Vagina (tissue), 2 donors: ENCODE measurements around the gene TMEM130.

Source experiments
- POLR2A ChIP-seq, 2 donors: fragments of 450-650 bp; IDR thresholded peaks; one replicate each; pipeline ENCODE4 v1.6.1; 2017; ENCODE audit warnings: antibody characterized with exemption in 2 of 2, mild to moderate bottlenecking in 2 of 2, moderate library complexity in 2 of 2
- TF ChIP-seq, protein P1 (sequence below), 3 experiments: fragments of 450-650 bp in 2 of 3; fragments of 200-600 bp in 1 of 3; sonication (generic) in 1 of 3; IDR thresholded peaks; one replicate each; pipeline ENCODE4 v1.5.1; 2017 to 2019; ENCODE audit warnings: antibody characterized with exemption in 3 of 3, mild to moderate bottlenecking in 2 of 3, moderate library complexity in 2 of 3

DNA sequence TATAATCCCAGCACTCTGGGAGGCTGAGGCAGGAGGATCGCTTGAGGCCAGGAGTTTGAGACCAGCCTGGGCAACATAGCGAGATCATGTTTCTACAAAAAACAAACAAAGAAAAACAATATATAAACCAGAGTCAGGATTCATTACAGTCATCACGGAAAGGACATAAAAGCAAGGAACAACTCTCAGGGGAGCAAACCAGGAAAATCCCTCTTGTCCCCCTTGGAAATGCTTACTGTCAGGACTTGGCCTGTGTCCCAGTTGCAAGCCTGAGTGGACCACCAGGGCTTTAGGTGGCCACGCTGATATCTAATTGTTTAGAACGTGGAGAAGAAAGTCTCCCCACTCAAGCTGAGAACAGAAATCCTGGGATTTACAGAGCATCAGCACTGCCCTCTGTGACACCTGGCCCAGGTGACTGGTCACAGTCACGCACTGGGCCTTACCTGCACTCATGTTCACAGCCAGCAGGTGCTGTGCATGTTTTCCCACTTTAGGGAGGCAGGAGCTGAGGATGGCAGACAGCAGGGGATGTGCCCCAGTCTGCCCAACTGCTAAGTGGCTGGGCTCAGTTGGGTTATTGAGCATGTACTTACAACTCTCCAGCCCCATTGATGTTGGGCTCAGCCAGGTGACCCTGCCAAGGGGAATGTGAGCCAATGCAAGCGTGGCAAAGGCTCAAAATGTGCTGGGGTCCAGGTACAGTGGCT, 60.9 kb downstream of the TMEM130 start:
- TF ChIP-seq, protein P1, sequence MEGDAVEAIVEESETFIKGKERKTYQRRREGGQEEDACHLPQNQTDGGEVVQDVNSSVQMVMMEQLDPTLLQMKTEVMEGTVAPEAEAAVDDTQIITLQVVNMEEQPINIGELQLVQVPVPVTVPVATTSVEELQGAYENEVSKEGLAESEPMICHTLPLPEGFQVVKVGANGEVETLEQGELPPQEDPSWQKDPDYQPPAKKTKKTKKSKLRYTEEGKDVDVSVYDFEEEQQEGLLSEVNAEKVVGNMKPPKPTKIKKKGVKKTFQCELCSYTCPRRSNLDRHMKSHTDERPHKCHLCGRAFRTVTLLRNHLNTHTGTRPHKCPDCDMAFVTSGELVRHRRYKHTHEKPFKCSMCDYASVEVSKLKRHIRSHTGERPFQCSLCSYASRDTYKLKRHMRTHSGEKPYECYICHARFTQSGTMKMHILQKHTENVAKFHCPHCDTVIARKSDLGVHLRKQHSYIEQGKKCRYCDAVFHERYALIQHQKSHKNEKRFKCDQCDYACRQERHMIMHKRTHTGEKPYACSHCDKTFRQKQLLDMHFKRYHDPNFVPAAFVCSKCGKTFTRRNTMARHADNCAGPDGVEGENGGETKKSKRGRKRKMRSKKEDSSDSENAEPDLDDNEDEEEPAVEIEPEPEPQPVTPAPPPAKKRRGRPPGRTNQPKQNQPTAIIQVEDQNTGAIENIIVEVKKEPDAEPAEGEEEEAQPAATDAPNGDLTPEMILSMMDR (IDR thresholded peaks at IDR 0.05) = no peak
- no peak for TF ChIP-seq POLR2A (IDR thresholded peaks at IDR 0.05)
